Measurements from ENCODE around the gene SAMD11. TPM values are rescaled to one million over a fixed set of nuclear protein-coding genes. Genes with fewer than 3 reads are reported as not detected.

Gene SAMD11
- total RNA-seq, 1 donor from 2014 or later: 46.2 TPM

- no peaks in the 10 kb centered on the region for H3K36me3 Mint-ChIP-seq (ENCODE audit: unreplicated experiment)
- no peak overlapping the region for H3K27ac Mint-ChIP-seq (ENCODE audit: unreplicated experiment)
- H3K4me1 Mint-ChIP-seq (ENCODE audit: low read depth, unreplicated experiment): peaks cover 15% of the 10 kb centered on the region
- peaks cover 7% of the 10 kb centered on the region for H3K9me3 Mint-ChIP-seq (ENCODE audit: unreplicated experiment)
- H3K4me3 Mint-ChIP-seq (ENCODE audit: unreplicated experiment): peak overlapping the region; percentile 11
- no peak for DNase-seq
- peaks cover 7% of the 10 kb centered on the region for H3K27me3 Mint-ChIP-seq (ENCODE audit: unreplicated experiment)
- TF ChIP-seq CTCF (IDR thresholded peaks at IDR 0.05; ENCODE audit: partially characterized antibody, unreplicated experiment): peak; percentile 7
Observed at GRCh38 chr1:938711-939489, 15.2 kb downstream of the SAMD11 start.

- Mint-ChIP-seq H3K9me3 (ENCODE audit: unreplicated experiment) (peaks cover 13% of the 10 kb centered on the region), H3K4me1 (ENCODE audit: low read depth, unreplicated experiment) (peaks cover 17% of the 10 kb centered on the region), H3K36me3 (ENCODE audit: unreplicated experiment) (no peaks in the 10 kb centered on the region), H3K4me3 (ENCODE audit: unreplicated experiment) (peak overlapping the region; percentile 11), H3K27me3 (ENCODE audit: unreplicated experiment) (peaks cover 12% of the 10 kb centered on the region), H3K27ac (ENCODE audit: unreplicated experiment) (no peak overlapping the region)
- no peak for DNase-seq
- TF ChIP-seq CTCF (IDR thresholded peaks at IDR 0.05; ENCODE audit: partially characterized antibody, unreplicated experiment): no peak
Observed at GRCh38 chr1:939511-940106, 15.9 kb downstream of the SAMD11 start.

GRCh38 chr1:940107-941014 is 16.6 kb downstream of the SAMD11 start:
- peak overlapping the region; percentile 38 for H3K27ac Mint-ChIP-seq (ENCODE audit: unreplicated experiment)
- peak; percentile 71 for DNase-seq
- TF ChIP-seq CTCF (IDR thresholded peaks at IDR 0.05; ENCODE audit: partially characterized antibody, unreplicated experiment): no peak
- peak overlapping the region; percentile 34 for H3K4me3 Mint-ChIP-seq (ENCODE audit: unreplicated experiment)
- peaks cover 17% of the 10 kb centered on the region for H3K4me1 Mint-ChIP-seq (ENCODE audit: low read depth, unreplicated experiment)
- peaks cover 10% of the 10 kb centered on the region for H3K9me3 Mint-ChIP-seq (ENCODE audit: unreplicated experiment)
- H3K36me3 Mint-ChIP-seq (ENCODE audit: unreplicated experiment): no peaks in the 10 kb centered on the region
- peaks cover 12% of the 10 kb centered on the region for H3K27me3 Mint-ChIP-seq (ENCODE audit: unreplicated experiment)

GRCh38 chr1:941015-941587 is 17.4 kb downstream of the SAMD11 start:
- Mint-ChIP-seq H3K4me1 (ENCODE audit: low read depth, unreplicated experiment) (peaks cover 19% of the 10 kb centered on the region), H3K27me3 (ENCODE audit: unreplicated experiment) (peaks cover 12% of the 10 kb centered on the region), H3K27ac (ENCODE audit: unreplicated experiment) (peak overlapping the region; percentile 89), H3K36me3 (ENCODE audit: unreplicated experiment) (no peaks in the 10 kb centered on the region), H3K9me3 (ENCODE audit: unreplicated experiment) (peaks cover 15% of the 10 kb centered on the region), H3K4me3 (ENCODE audit: unreplicated experiment) (peak overlapping the region; percentile 82)
- no peak for DNase-seq
- TF ChIP-seq CTCF (IDR thresholded peaks at IDR 0.05; ENCODE audit: partially characterized antibody, unreplicated experiment): no peak
